ENCODE measurements around the gene APPL2.

- no peak for TF ChIP-seq CTCF (IDR thresholded peaks at IDR 0.05)
- no peak for TF ChIP-seq POLR2A (IDR thresholded peaks at IDR 0.05)
Measured at GRCh38 chr12:105196090-105196489, 39.9 kb downstream of the APPL2 start.

All from thyroid gland (tissue), 4 donors.